Islet precursor cell (in vitro differentiated cells): Measurements from ENCODE around the gene KERA.

ENCODE experiments used
- DNase-seq: peaks from one replicate; pipeline ENCODE4 v3.0.0-alpha.2; 2018

KERA gene

GRCh38 chr12:91007531-91008290, 50.1 kb downstream of the KERA start:
- no peak for DNase-seq

- DNase-seq: no peak
Measured at GRCh38 chr12:91004872-91005271, 53.0 kb downstream of the KERA start, which contains the start of gene EPYC. EPYC (minus strand) TSS chr12:91004972; CDS start chr12:91002565, 2,407 bp downstream.

- DNase-seq: no peak
Measured at GRCh38 chr12:91003737-91004136, 54.1 kb downstream of the KERA start.

- DNase-seq: no peak
Measured at GRCh38 chr12:91001306-91001705, 56.5 kb downstream of the KERA start.
